SIG-M5 treated with dmso at 0.1 percent for 504 hours (cell line): ENCODE measurements around the gene BBS12.
"Not testable (repeated sequence)": the region's sequence is repeated elsewhere in the genome, so short reads cannot be mapped to it uniquely, and the experiment has no call there.

Source experiments
- DNase-seq: peaks from one replicate; lab custom pipeline; 2025; ENCODE audit not compliant: unreplicated experiment; lab: John Stamatoyannopoulos, UW

BBS12 gene

DNA sequence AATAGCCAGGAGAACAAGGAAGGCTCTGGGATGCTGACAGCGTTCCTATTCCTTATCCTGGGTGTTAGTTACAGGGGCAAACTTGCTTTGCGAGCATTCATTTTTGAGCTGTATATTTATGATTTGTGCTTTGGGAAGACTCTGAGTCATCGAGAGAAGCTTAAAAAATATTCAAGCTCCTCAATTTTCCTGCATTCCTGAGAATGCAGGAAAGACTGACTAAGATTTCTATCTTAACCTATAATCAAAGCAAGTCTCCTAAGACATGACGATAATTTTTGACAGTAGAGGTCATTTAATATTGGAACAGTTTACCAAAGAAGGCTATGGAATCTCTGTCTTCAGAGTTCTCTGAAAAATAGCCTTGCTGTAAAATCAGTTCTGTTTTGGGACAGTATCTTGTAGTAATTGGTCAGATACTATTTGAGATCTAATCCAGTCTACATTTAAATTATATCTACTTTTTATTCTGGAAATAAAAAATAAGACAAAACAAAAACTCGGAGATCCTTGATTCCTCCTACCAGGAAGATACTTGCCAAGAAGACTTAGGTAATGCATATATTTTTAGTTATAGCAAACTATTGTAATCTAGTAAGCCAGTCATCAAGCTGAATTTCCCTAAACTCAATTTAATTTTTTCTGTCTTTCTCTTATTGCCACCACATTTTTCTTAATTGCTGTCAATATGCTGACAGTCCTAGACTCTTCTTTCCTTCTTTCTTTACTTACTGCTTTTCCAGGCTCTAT is 31.7 kb downstream of the BBS12 start:
- no peak for DNase-seq

GRCh38 chr4:122764821-122765215 is 32.3 kb downstream of the BBS12 start:
- DNase-seq: peak; percentile 68

GRCh38 chr4:122765692-122766352 is 33.3 kb downstream of the BBS12 start:
- DNase-seq: no peak

- DNase-seq: no peak
Observed at GRCh38 chr4:122766353-122766705, 33.8 kb downstream of the BBS12 start.

- DNase-seq: no peak
Observed at GRCh38 chr4:122766950-122767349, 34.4 kb downstream of the BBS12 start.

GRCh38 chr4:122771724-122772123 is 39.2 kb downstream of the BBS12 start:
- DNase-seq: no peak

DNA sequence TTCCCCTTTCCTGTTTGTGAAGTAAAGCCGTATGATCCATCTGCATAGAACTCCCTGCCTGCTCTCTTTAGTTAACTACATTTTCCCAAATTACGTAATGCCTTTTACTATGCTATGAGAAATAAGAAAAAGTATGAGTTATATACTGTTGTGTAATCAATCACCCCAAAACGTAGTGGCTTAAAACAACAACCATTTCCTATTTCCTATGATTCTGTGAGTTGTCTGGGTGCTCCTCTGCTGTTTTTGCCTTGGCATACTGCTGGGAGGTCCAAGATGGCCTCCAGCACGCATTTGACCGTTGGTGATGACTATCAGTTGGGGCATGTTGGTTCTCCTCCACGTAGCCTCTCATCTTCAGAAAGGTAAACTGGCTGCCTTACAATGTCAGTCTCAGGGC is 39.8 kb downstream of the BBS12 start:
- no peak for DNase-seq

- DNase-seq: no peak
Observed at GRCh38 chr4:122772986-122773385, 40.5 kb downstream of the BBS12 start.

DNA sequence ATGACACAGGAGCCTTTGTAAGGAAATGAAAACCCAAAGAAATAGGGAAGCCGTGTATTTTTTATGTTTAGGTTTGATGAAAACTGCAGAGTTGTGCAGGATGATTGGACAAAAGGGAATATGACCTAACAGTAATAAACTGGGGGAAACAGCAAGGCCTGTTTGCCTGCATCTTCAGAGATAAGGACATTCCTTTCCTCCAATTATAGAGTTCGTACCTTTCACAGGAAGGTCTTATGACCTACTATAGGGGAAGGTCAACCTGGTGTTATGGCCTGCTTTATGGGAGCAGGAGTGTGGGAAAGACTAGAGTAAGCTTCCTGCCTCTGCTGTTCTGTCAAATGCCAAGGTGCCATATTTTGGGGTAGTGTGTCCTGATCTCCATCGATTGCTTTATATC is 42.5 kb downstream of the BBS12 start:
- no peak for DNase-seq

DNA sequence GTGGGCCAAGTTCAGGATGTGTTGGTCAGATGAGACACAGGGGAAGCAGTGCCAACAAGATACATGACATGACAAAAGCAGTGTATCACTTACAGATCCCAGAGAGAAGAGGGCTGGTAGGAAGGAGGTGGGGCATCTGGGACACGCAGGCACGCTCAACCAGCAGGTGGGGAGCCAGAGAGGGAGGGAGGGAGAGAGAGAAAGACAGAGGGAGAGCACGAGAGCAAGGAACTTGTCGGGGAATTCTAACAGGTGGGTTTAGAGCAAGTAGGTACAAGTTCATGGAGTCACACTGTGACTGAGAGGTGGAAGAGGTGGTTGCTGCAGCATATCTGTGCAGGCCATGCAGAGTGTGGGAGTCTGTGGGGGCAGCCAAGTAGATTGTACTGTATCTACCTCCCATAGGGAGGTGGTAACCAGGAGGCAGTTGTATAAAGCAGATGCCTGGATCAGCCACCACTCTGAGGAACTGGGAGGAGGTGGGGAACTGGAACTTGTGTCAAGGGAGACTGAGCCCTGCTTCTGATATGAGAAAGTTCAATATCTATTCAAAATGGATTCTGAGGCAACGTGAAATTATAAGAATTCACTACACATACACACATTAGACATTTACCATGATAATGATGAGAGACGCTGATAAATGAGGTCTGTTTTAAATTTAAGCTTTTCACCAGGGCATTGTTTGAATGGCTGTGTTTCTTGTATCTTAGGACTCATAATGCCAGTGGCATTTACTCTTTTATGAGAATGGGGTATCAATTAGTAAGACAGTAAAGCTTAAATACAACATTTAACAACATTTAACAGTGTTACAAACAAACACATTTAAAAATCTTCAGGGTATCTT is 43.7 kb downstream of the BBS12 start:
- DNase-seq: no peak

- no peak for DNase-seq
Observed at GRCh38 chr4:122776916-122777315, 44.4 kb downstream of the BBS12 start.

- DNase-seq: no peak
Observed at GRCh38 chr4:122777846-122778673, 45.6 kb downstream of the BBS12 start.

DNA sequence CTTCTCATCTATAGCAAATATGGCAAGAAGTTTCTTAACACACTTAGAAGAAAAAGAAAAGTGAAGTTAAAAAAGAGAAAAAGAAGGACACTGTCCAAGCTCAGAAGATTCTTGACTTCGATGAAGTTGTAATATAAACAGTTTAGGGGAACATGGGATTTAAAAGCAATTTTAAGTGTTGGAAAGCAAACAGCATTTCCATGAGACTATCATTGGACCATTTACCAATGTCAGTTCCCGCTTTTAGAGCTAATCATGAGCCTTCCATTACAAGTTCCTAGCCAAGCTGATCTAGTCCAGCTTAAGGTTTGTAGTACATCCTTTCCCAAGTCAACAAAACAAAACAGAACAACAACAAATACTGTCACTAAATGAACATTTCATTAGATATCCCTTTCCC is 49.0 kb downstream of the BBS12 start:
- no peak for DNase-seq

DNA sequence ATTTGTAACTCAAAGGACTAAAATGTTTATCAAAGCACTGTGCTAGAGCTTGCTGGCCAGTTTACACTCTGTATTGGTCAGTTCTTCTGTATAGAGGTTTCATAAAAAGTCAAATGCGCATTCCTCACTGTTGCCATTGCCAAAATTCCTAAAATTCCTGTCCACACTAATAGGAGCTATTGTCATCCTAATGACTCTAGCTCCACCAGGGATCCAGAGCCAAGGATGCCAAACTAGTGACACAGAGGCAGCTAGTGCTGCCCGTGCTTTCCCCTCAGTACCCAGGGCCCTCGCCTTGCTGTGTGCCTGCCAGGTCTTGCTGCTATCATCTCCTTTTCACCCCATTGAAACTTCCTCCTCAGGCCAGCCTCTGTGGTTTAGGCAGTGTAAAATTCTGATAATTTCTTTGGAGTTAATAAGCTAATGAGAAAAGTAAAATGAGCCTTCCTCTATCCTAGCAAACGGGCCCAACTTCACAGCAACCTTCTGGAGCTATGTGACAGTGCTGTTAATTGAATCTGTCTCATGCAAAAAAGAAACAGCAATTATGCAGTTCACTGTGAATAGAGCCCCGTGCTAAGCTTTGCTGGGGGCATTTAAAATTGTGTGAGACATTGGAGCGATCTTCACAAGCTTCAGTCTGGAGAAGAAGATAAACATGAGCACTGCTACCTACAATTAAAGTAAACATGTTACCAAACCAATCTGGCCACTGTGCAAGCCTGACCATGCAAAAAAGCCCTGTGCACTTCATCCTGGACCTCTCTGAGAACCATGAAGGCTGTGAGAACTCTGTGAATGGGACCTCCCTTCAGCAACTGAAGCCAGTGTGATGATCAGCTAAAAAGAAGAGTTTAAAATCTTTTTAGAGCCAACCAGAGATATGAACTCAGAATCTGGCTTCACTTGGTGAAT is 51.1 kb downstream of the BBS12 start:
- no peak for DNase-seq

DNA sequence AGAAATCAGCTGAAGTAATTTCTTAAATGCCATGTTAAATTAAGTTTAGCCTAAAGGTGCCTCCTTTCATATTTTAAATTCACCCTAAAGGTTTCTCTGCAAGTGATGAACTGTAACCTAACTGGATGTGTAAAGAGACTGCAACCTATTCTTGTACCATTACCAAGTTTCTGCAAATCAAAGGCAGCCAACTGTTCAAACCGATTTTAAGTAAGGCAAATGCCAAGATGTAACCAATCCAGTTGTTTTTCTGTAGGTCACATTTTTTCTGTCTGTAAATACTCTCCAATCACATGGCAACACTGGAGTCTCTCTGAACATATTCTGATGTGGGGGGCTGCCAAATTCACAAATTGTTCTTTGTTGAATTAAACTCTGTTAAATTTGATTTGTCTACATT is 51.8 kb downstream of the BBS12 start:
- no peak for DNase-seq

DNA sequence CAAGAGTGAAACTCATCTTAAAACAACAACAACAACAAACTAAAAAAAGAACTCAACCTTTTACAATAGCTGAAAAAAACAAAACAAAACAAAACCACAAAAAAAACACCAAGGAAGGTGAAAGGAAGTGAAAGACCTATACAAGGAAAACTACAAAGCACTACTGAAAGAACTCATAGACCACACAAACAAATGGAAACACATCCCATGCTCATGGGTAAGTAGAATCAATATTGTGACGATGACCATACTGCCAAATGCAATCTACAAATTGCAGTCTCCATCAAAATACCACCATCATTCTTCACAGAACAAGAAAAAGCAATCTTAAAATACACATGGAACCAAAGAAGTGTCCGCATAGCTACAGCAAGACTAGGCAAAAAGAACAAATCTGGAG is 52.6 kb downstream of the BBS12 start:
- no peak for DNase-seq

DNA sequence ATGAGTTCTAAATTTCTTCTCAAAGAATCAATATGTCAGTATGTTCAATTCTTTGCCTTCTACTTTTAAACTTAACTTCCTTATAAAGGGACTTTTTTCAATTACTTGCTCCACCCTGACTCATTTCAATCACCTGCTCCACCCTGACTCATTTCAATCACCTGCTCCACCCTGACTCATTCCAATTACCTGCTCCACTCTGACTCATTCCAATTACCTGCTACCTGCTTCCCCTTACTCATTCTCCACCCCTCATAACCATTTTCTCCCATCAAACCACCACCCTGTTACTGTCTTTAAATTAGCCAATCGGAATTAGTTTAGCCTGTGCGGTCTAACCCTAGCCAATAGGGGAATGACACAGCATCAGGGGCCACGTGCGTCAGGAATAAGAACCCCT is 53.8 kb downstream of the BBS12 start:
- DNase-seq: not testable (repeated sequence)

- DNase-seq: not testable (repeated sequence)
Observed at GRCh38 chr4:122786920-122787319, 54.4 kb downstream of the BBS12 start.

GRCh38 chr4:122787940-122788339 is 55.4 kb downstream of the BBS12 start:
- DNase-seq: no peak

GRCh38 chr4:122788935-122789334 is 56.4 kb downstream of the BBS12 start:
- DNase-seq: no peak
